Endothelial cell of umbilical vein (primary cell): Measurements from ENCODE around the gene PHOSPHO1. TPM values are rescaled to one million over a fixed set of nuclear protein-coding genes. Genes with fewer than 3 reads are reported as not detected.
"Not testable (repeated sequence)": the region's sequence is repeated elsewhere in the genome, so short reads cannot be mapped to it uniquely, and the experiment has no call there.

ENCODE experiments used
- BruUV-seq: library from RNA; stranded (reverse); fragments of 400-500 nt; replicated peaks from 2 replicates; lab custom pipeline; 2021; lab: Mats Ljungman, UMichigan
- CTCF ChIA-PET: fragments of 300-600, 350-600 bp; sonication (Branson Sonifier 250); formaldehyde crosslinking; loops from one replicate; lab custom pipeline; 2021; ENCODE audit warnings: antibody characterized with exemption, inconsistent platforms; lab: Charles Lee
- POLR2A ChIA-PET: fragments of 300-600, 350-600 bp; sonication (Branson Sonifier 250); formaldehyde crosslinking; loops from one replicate; lab custom pipeline; 2021; ENCODE audit warnings: antibody characterized with exemption, inconsistent platforms; lab: Charles Lee
- DNase-seq: peaks from one replicate; pipeline ENCODE4 v3.0.0-alpha.2; 2011; ENCODE audit warnings: low read depth, low spot score
- FAIRE-seq: peaks from 2 replicates; lab custom pipeline; 2011; peaks lifted over from hg19 to GRCh38; lab: Jason Lieb, UNC
- H2AFZ ChIP-seq: 2 replicates; pipeline ENCODE4 v1.6.0; 2012; ENCODE audit warnings: low read depth, low read length, control low read depth, inconsistent platforms
- H3K27ac ChIP-seq: 2 replicates; pipeline ENCODE4 v1.5.1; 2011; ENCODE audit warnings: low read depth, mild to moderate bottlenecking, control low read depth, low read length, moderate library complexity; ENCODE audit not compliant: insufficient read depth
- H3K27me3 ChIP-seq, 2 experiments: 2 replicates each; pipeline versions ENCODE4 v1.6.0 to v1.6.1; 2011; ENCODE audit warnings: low read length in 2 of 2, mixed read lengths in 1 of 2; ENCODE audit not compliant: control insufficient read depth in 2 of 2, insufficient read depth in 2 of 2
- H3K36me3 ChIP-seq, 2 experiments: 2 replicates in 1 of 2; 3 replicates in 1 of 2; pipeline ENCODE4 v1.5.1; 2011; ENCODE audit warnings: low read length in 2 of 2, mild to moderate bottlenecking in 1 of 2, moderate library complexity in 1 of 2; ENCODE audit not compliant: control insufficient read depth in 2 of 2, insufficient read depth in 2 of 2; ENCODE audit errors: extremely low read depth in 1 of 2
- H3K4me1 ChIP-seq: 3 replicates; pipeline ENCODE4 v1.5.1; 2011; ENCODE audit warnings: mild to moderate bottlenecking, low read length; ENCODE audit not compliant: control insufficient read depth, insufficient read depth; ENCODE audit errors: extremely low read depth
- H3K4me2 ChIP-seq: 2 replicates; pipeline ENCODE4 v1.6.1; 2011; ENCODE audit warnings: low read length, control low read depth, mixed read lengths; ENCODE audit not compliant: insufficient read depth
- H3K4me3 ChIP-seq, 3 experiments: fragments of 200-600 bp in 1 of 3; sonication (generic), shearing (Covaris generic) in 1 of 3; replicated peaks in 1 of 3; 2 replicates each; pipeline ENCODE4 v1.5.1; 2011 to 2016; ENCODE audit warnings: control low read depth in 3 of 3, low read length in 3 of 3, mild to moderate bottlenecking in 2 of 3, inconsistent platforms in 1 of 3, low read depth in 1 of 3, moderate library complexity in 1 of 3; ENCODE audit not compliant: insufficient read depth in 1 of 3
- H3K79me2 ChIP-seq: 2 replicates; pipeline ENCODE4 v1.6.0; 2012; ENCODE audit warnings: low read length, inconsistent platforms; ENCODE audit not compliant: control insufficient read depth, insufficient read depth
- H3K9ac ChIP-seq: replicated peaks from 2 replicates; pipeline ENCODE3; 2011; ENCODE audit warnings: low read length, control low read depth; ENCODE audit not compliant: insufficient read depth; ENCODE audit errors: extremely low read depth
- H3K9me1 ChIP-seq: replicated peaks from 3 replicates; pipeline ENCODE4 v1.6.0; 2011; ENCODE audit warnings: mild to moderate bottlenecking, low read length; ENCODE audit not compliant: control insufficient read depth, insufficient read depth; ENCODE audit errors: extremely low read depth
- H3K9me3 ChIP-seq: replicated peaks from 2 replicates; pipeline ENCODE4 v1.5.1; 2012; ENCODE audit warnings: low read length, inconsistent platforms; ENCODE audit not compliant: control insufficient read depth, insufficient read depth
- H4K20me1 ChIP-seq: replicated peaks from 2 replicates; pipeline ENCODE3; 2011; ENCODE audit warnings: mild to moderate bottlenecking, low read length; ENCODE audit not compliant: control insufficient read depth, insufficient read depth; ENCODE audit errors: extremely low read depth
- CTCF ChIP-seq, 2 donors: IDR thresholded peaks; 1 replicate in 1 of 2; 2 replicates in 1 of 2; pipeline ENCODE4 v1.5.1; 2011; ENCODE audit warnings: low read length in 2 of 2, mild to moderate bottlenecking in 2 of 2, moderate library complexity in 2 of 2, control low read depth in 1 of 2, inconsistent platforms in 1 of 2, low read depth in 1 of 2; ENCODE audit not compliant: insufficient read depth in 1 of 2; ENCODE audit errors: extremely low read depth in 1 of 2
- EZH2 ChIP-seq: IDR thresholded peaks from 2 replicates; pipeline ENCODE4 v1.6.1; 2012; ENCODE audit warnings: borderline replicate concordance, low read depth, mild to moderate bottlenecking, moderate library complexity, low read length, inconsistent platforms; ENCODE audit not compliant: severe bottlenecking
- FOS ChIP-seq: IDR thresholded peaks from 2 replicates; pipeline ENCODE4 v1.6.1; 2011; ENCODE audit warnings: mild to moderate bottlenecking, low read length, moderate library complexity, borderline replicate concordance; ENCODE audit not compliant: insufficient read depth
- JUN ChIP-seq: IDR thresholded peaks from 2 replicates; pipeline ENCODE4 v1.6.1; 2011; ENCODE audit warnings: borderline replicate concordance, low read depth; ENCODE audit not compliant: insufficient read length, insufficient read depth
- dilution Hi-C: fragments of 300-500 bp; cut with MboI; formaldehyde crosslinking; loops from one replicate; pipeline ENCODE4 v1.15.0; 2019; ENCODE audit warnings: low sequenced_read_pairs; ENCODE audit not compliant: extremely low pct_ligation_motif_present
- intact Hi-C: fragments of 100-400 bp; cut with micrococcal nuclease; formaldehyde crosslinking; loops from one replicate; pipeline ENCODE4 v1.10.0; 2022
- polyA plus RNA-seq, 4 experiments: library from polyadenylated mRNA; depleted of rRNA in 3 of 4; stranded (reverse) in 3 of 4; unstranded in 1 of 4; fragments of >200 nt; gene quantifications; 2 replicates each; pipeline versions ENCODE4 v1.2.1 to v1.2.3, GENCODE V29; 2011 to 2012; ENCODE audit warnings: missing spikeins in 1 of 4
- total RNA-seq: library from RNA; stranded (reverse); gene quantifications from 2 replicates; pipeline ENCODE4 v1.2.3, GENCODE V29; 2021

The PHOSPHO1 gene
- total and polyA plus RNA-seq, 2 donors (not counting 3 experiments of a cell fraction or from before 2014, with no cell fraction given): 0.23 TPM; not detected in 1

GRCh38 chr17:49180303-49180702, 50.3 kb downstream of the PHOSPHO1 start:
- Histone ChIP-seq H3K4me3 (no peak overlapping the region), H2AFZ (no peak overlapping the region), H4K20me1 (no peaks in the 10 kb centered on the region), H3K4me2 (no peak overlapping the region), H3K4me1 (no peaks in the 10 kb centered on the region), H3K9ac (no peak overlapping the region), H3K9me1 (no peaks in the 10 kb centered on the region), H3K79me2 (no peaks in the 10 kb centered on the region), H3K27ac (no peak overlapping the region), H3K36me3 (no peaks in the 10 kb centered on the region), H3K9me3 (no peaks in the 10 kb centered on the region), H3K27me3 (no peaks in the 10 kb centered on the region)
- no TSS peak for BruUV-seq
- DNase-seq: peak; percentile 63
- dilution Hi-C loops (no loop called here), intact Hi-C loops (loop anchor here (1.0 kb wide), 2 partner anchors 47 to 110 kb away; no protein-coding TSS in a partner anchor)
- ChIA-PET POLR2A (interaction anchor here (0.7 kb wide), 1 partner anchor 15 kb away, joined by 8 read pairs; no protein-coding TSS in a partner anchor), CTCF (interaction anchor here (0.6 to 4.3 kb wide), 26 partner anchors 9 to 148 kb away, joined by 3 to 103 read pairs (median 5); partner anchors contain the start of gene PHOSPHO1)
- TF ChIP-seq JUN (no peak), EZH2 (no peak), CTCF (IDR thresholded peaks at IDR 0.05; ENCODE audit: extremely low read depth in 1 of 2, insufficient read depth in 1 of 2, low read depth in 1 of 2, low read length in 2 of 2) (peak; percentile 90 to 96), FOS (no peak)
- FAIRE-seq: peak; percentile 95

GRCh38 chr17:49175978-49176377, 54.6 kb downstream of the PHOSPHO1 start:
- CTCF ChIA-PET, H3K4me1 ChIP-seq, H3K27ac ChIP-seq, H3K9me3 ChIP-seq, POLR2A ChIA-PET, H3K27me3 ChIP-seq, H3K9ac ChIP-seq, H4K20me1 ChIP-seq, BruUV-seq, intact Hi-C loops, dilution Hi-C loops, H3K4me3 ChIP-seq, FAIRE-seq, H3K4me2 ChIP-seq, H3K79me2 ChIP-seq, H3K36me3 ChIP-seq, DNase-seq, H2AFZ ChIP-seq, H3K9me1 ChIP-seq: not testable (repeated sequence)

Other genes with a start within 250 kb of the PHOSPHO1 start
- gene IGF2BP1, start 233.4 kb downstream of the PHOSPHO1 start, total RNA-seq: 91.7 and 99.5 TPM in 2 replicates
- gene IGF2BP1, start 233.4 kb downstream of the PHOSPHO1 start, polyA plus RNA-seq: 8.6 and 9.5 TPM in 2 replicates
- 0.11 and 0.14 TPM in 2 replicates for gene B4GALNT2, start 98.0 kb downstream of the PHOSPHO1 start, total RNA-seq
- not detected in 2 replicates for gene B4GALNT2, start 98.0 kb downstream of the PHOSPHO1 start, polyA plus RNA-seq
- 3.7 and 3.8 TPM in 2 replicates for gene GNGT2, start 20.2 kb downstream of the PHOSPHO1 start, total RNA-seq
- 2.1 and 2.8 TPM in 2 replicates for gene GNGT2, start 20.2 kb downstream of the PHOSPHO1 start, polyA plus RNA-seq
- 35.2 and 35.7 TPM in 2 replicates for gene ABI3, start 20.1 kb downstream of the PHOSPHO1 start, total RNA-seq
- gene ABI3, start 20.1 kb downstream of the PHOSPHO1 start, polyA plus RNA-seq: 35.0 and 35.5 TPM in 2 replicates
- gene ZNF652, start 131.5 kb upstream of the PHOSPHO1 start, total RNA-seq: 18.2 and 18.6 TPM in 2 replicates
- gene ZNF652, start 131.5 kb upstream of the PHOSPHO1 start, polyA plus RNA-seq: 6.1 and 6.2 TPM in 2 replicates
- gene PHB1, start 184.1 kb upstream of the PHOSPHO1 start, total RNA-seq: 222 and 231 TPM in 2 replicates
- gene PHB1, start 184.1 kb upstream of the PHOSPHO1 start, polyA plus RNA-seq: 287 and 391 TPM in 2 replicates